Body of pancreas (tissue), 4 donors: ENCODE results near the gene OSTM1. TPM values are rescaled to one million over a fixed set of nuclear protein-coding genes. Genes with fewer than 3 reads are reported as not detected.
A peak's percentile ranks its signal among the peaks of the same experiment; 100 is the strongest.

Experiments used
- ATAC-seq: fragments of 150-250 bp; one replicate; pipeline ENCODE4 v1.9.1; 2016
- DNase-seq, 4 donors: peaks; one replicate each; pipeline ENCODE4 v3.0.0-alpha.2; 2019
- H3K27ac ChIP-seq, 4 donors: fragments of 200-600 bp; sonication (generic); 1 replicate in 3 of 4; 2 replicates in 1 of 4; pipeline versions ENCODE4 v1.5.1 to v1.6.1; 2016 to 2019; ENCODE audit warnings: mild to moderate bottlenecking in 1 of 4, mixed read lengths in 1 of 4, moderate library complexity in 1 of 4
- H3K27me3 ChIP-seq, 2 donors: fragments of 200-600 bp; sonication (generic); one replicate each; pipeline ENCODE4 v1.6.0; 2016; ENCODE audit warnings: mild to moderate bottlenecking in 1 of 2
- H3K36me3 ChIP-seq, 2 donors: fragments of 200-600 bp; sonication (generic); replicated peaks in 1 of 2; 2 replicates each; pipeline ENCODE4 v1.5.1; 2016; ENCODE audit warnings: low read depth in 2 of 2; ENCODE audit not compliant: insufficient read depth in 1 of 2
- H3K4me1 ChIP-seq: fragments of 200-600 bp; sonication (generic); one replicate; pipeline ENCODE4 v1.6.0; 2016
- H3K4me3 ChIP-seq, 2 donors: fragments of 200-600 bp; sonication (generic); 1 replicate in 1 of 2; 2 replicates in 1 of 2; pipeline ENCODE4 v1.5.1; 2016 to 2019
- H3K9me3 ChIP-seq, 3 donors: fragments of 200-600 bp; sonication (generic); 1 replicate in 2 of 3; 2 replicates in 1 of 3; pipeline ENCODE4 v1.5.1; 2016
- CTCF ChIP-seq, 7 experiments: fragments of 450-650 bp in 4 of 7; fragments of 200-600 bp in 3 of 7; sonication (generic) in 3 of 7; IDR thresholded peaks; one replicate each; pipeline ENCODE4 v1.5.1; 2016 to 2019; ENCODE audit warnings: antibody characterized with exemption in 7 of 7
- POLR2A ChIP-seq, 3 donors: fragments of 450-650 bp; IDR thresholded peaks; one replicate each; pipeline ENCODE4 v1.6.1; 2016; ENCODE audit warnings: antibody characterized with exemption in 3 of 3, mild to moderate bottlenecking in 2 of 3
- WGBS, 2 donors: methylation state at CpG; one replicate each; pipeline ENCODE4 v1.1.5; 2017; 5-methylcytosine and 5-hydroxymethylcytosine counted together
- intact Hi-C: fragments of 100-400 bp; cut with DNase I; formaldehyde crosslinking; loops from one replicate; pipeline ENCODE4 v1.15.1; 2023
- total RNA-seq, 2 donors: library from RNA; depleted of rRNA; stranded (reverse); fragments of >200 nt; gene quantifications; one replicate each; pipeline ENCODE4 v1.1.0, GENCODE V29; 2016

OSTM1 gene
- total RNA-seq, 2 donors from 2014 or later = 26.0 to 35.0 TPM

- intact Hi-C loops = no loop called here
- Histone ChIP-seq H3K9me3 (no peaks in the 10 kb centered on the region), H3K4me1 (peaks cover 6% of the 10 kb centered on the region), H3K4me3 (no peak overlapping the region), H3K36me3 (no peaks in the 10 kb centered on the region), H3K27ac (no peak overlapping the region), H3K27me3 (no peaks in the 10 kb centered on the region)
- ATAC-seq (no peak), DNase-seq (no peak)
- TF ChIP-seq POLR2A (IDR thresholded peaks at IDR 0.05) = no peak
- TF ChIP-seq CTCF (IDR thresholded peaks at IDR 0.05) = no peak
- 83 to 91% methylated on average over 4 of the region's 4 CpGs for WGBS, 2 donors
These were observed 37.7 kb downstream of the OSTM1 start for GRCh38 chr6:108036884-108037283.

GRCh38 chr6:108031968-108032367, 42.6 kb downstream of the OSTM1 start:
- H3K27me3 ChIP-seq = no peaks in the 10 kb centered on the region
- TF ChIP-seq POLR2A (IDR thresholded peaks at IDR 0.05) (peak in 1 of 3 donors; percentile 17), CTCF (IDR thresholded peaks at IDR 0.05) (no peak)
- H3K27ac ChIP-seq = peak overlapping the region in 2 of 4 donors; percentile 15 to 50
- DNase-seq (peak; percentile 84 to 94 (median 88)), ATAC-seq (peak; percentile 98)
- no peak overlapping the region for H3K4me3 ChIP-seq
- WGBS, 2 donors = 53% methylated on average over 10 of the region's 10 CpGs; no CpG with 5 or more reads in 1 of the 2 donors
- H3K36me3 ChIP-seq = no peaks in the 10 kb centered on the region
- H3K4me1 ChIP-seq = peaks cover 11% of the 10 kb centered on the region
- H3K9me3 ChIP-seq = no peaks in the 10 kb centered on the region
- intact Hi-C loops = no loop called here

- Histone ChIP-seq H3K4me1 (peaks cover 11% of the 10 kb centered on the region), H3K27me3 (no peaks in the 10 kb centered on the region), H3K9me3 (no peaks in the 10 kb centered on the region), H3K27ac (no peak overlapping the region), H3K4me3 (no peak overlapping the region), H3K36me3 (no peaks in the 10 kb centered on the region)
- ATAC-seq = no peak
- 90 to 93% methylated on average over 1 of the region's 1 CpG for WGBS, 2 donors
- no peak for TF ChIP-seq POLR2A (IDR thresholded peaks at IDR 0.05)
- no peak for TF ChIP-seq CTCF (IDR thresholded peaks at IDR 0.05)
- intact Hi-C loops = no loop called here
- DNase-seq = no peak
These were observed 44.3 kb downstream of the OSTM1 start for GRCh38 chr6:108030211-108030610.

GRCh38 chr6:108029226-108029921, 45.2 kb downstream of the OSTM1 start:
- H3K36me3 ChIP-seq = no peaks in the 10 kb centered on the region
- no peak overlapping the region for H3K27ac ChIP-seq
- no peak for TF ChIP-seq CTCF (IDR thresholded peaks at IDR 0.05)
- TF ChIP-seq POLR2A (IDR thresholded peaks at IDR 0.05) = no peak
- peaks cover 11% of the 10 kb centered on the region for H3K4me1 ChIP-seq
- ATAC-seq (no peak), DNase-seq (no peak)
- H3K4me3 ChIP-seq = no peak overlapping the region
- whole genome bisulfite sequencing, 2 donors = 87 to 95% methylated on average over 6 of the region's 6 CpGs
- H3K9me3 ChIP-seq = no peaks in the 10 kb centered on the region
- H3K27me3 ChIP-seq = no peaks in the 10 kb centered on the region
- intact Hi-C loops = no loop called here

- H3K27me3 ChIP-seq = no peaks in the 10 kb centered on the region
- H3K27ac ChIP-seq = no peak overlapping the region
- intact Hi-C loops = no loop called here
- DNase-seq (peak; percentile 31 to 63 (median 50)), ATAC-seq (no peak)
- 31 to 41% methylated on average over 3 of the region's 3 CpGs for WGBS, 2 donors
- H3K36me3 ChIP-seq = no peaks in the 10 kb centered on the region
- no peak overlapping the region for H3K4me3 ChIP-seq
- TF ChIP-seq CTCF (IDR thresholded peaks at IDR 0.05) (no peak), POLR2A (IDR thresholded peaks at IDR 0.05) (no peak)
- peaks cover 11% of the 10 kb centered on the region for H3K4me1 ChIP-seq
- no peaks in the 10 kb centered on the region for H3K9me3 ChIP-seq
These were observed 46.9 kb downstream of the OSTM1 start for GRCh38 chr6:108027594-108027993.
